ENCODE measurements around the gene CALN1.

DNA sequence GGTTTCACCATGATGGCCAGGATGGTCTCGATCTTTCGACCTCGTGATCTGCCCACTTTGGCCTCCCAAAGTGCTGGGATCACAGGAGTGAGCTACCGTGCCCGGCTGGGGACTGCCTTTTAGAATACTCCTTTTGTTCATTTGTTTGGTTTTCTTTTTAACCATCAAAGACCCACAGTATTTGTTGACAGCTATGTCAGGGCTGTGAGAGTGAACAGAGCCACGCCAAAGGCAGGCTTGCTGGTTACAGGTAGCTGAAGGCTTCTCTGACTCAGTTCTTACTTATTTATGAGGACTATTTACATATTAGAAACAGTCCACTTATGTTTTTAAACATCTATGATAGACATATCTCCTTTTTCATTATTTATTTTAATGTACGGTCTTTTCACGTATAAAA, 544.5 kb downstream of the CALN1 start:
- TF ChIP-seq CTCF (IDR thresholded peaks at IDR 0.05; ENCODE audit: low read length) (no peak), EZH2 (IDR thresholded peaks at IDR 0.05; ENCODE audit: borderline replicate concordance, low read length) (no peak)
